GM19193 (cell line): ENCODE measurements around the gene SLC1A2.

ENCODE experiments used
- POLR2A ChIP-seq: IDR thresholded peaks from 4 replicates; pipeline ENCODE4 v1.6.1; 2011; ENCODE audit not compliant: insufficient read depth, insufficient read length; ENCODE audit errors: extremely low read depth

The SLC1A2 gene

GRCh38 chr11:35366798-35367197 lies 52.6 kb downstream of the SLC1A2 start:
- TF ChIP-seq POLR2A: no peak

DNA sequence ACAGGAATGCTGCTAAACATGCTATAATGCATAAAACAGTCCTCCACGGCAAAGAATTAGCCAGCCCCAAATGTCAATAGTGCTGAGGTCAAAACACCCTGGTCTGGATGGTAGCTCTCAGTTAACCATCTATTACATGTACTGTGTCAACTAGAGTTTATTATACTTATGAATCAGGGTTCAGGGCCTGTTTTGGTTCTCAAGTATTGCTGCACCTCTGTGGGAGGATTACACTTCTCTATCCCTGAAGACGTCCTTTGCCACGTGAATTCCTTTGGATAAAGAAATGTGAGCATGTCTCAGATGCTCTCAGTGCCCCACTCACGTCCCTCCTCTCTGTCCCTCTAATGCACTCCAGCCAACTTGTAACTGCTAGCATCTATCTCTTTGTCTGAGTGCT lies 53.4 kb downstream of the SLC1A2 start:
- no peak for TF ChIP-seq POLR2A

GRCh38 chr11:35365395-35365794 lies 54.0 kb downstream of the SLC1A2 start:
- TF ChIP-seq POLR2A: no peak

GRCh38 chr11:35363854-35364780 lies 55.2 kb downstream of the SLC1A2 start:
- no peak for TF ChIP-seq POLR2A

DNA sequence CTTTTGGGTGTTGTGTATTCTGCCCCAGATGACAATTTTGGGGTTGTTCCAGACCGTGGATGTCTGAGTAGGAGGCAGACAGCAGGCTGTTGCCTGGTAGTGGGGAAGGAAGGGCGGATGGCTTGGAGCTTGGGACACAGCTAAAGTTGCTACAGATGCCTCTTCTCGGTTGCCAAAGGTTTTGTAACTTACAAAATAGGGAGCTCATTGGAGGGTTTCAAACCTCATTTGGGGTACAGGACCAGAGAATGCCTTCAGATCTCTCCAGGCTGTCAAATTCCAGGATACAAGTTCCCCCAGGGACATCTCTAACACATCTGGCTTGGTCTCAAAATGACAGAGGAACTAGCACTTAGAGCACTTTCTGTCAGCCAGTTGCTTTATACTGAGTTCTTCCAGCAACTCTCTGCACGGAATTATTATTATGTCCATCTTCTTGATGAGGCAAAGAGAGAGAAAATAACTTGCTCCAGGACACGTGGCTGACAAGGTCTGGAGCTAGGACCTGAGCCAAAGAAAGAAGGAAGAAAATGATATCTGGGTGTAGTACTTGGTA lies 56.0 kb downstream of the SLC1A2 start:
- no peak for TF ChIP-seq POLR2A

GRCh38 chr11:35362521-35362980 lies 56.8 kb downstream of the SLC1A2 start:
- no peak for TF ChIP-seq POLR2A

- no peak for TF ChIP-seq POLR2A
These were observed 59.3 kb downstream of the SLC1A2 start for GRCh38 chr11:35360055-35360530.

DNA sequence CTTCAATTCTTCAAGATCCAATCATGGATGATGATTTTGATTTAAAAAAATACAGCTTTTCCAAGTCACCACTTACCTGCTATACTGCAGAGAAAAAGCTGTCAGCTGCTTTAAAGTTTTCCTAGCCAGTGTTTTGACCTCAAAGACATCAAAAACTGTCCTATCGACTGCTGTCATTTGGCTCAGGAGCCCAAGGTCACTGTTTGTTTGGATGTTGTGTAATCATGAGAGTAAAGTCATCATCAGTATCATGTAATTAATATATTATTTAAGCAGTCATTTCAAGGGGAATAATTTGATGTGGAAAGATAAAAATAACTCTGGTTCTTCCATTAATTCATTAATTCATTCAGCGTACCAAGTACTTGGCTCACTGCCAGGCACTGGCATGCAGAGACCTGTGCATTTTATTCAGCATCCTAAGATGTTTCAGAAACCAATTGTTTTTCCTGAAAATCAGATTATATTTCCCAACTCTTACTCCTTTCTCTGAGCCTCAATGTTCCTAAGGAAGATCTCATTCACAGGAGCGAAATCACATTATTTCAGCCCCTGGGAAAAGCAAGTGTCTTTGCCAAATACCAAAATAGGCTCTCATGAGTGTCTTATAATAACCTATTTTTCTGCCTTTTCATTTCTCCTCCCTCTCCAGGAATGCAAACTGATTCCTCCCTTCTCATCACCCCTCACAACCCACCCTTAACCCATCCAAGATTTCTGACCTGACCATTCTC lies 59.9 kb downstream of the SLC1A2 start:
- TF ChIP-seq POLR2A: no peak

GRCh38 chr11:35358391-35358790 lies 61.0 kb downstream of the SLC1A2 start:
- TF ChIP-seq POLR2A: no peak

DNA sequence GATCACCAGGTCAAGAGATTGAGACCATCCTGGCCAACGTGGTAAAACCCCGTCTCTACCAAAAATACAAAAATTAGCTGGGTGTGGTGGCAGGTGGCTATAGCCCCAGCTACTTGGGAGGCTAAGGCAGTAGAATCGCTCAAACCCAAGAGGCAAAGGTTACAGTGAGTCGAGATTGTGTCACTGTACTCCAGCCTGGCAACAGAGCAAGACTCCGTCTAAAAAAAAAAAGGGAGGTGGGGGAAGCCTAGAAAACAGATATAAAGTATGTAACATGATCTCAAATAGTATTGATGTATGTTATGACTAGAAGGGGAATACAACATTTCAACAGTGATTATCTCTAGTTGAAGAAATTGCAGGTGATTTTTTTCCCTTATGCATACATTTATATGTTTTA lies 61.4 kb downstream of the SLC1A2 start:
- TF ChIP-seq POLR2A: no peak

- no peak for TF ChIP-seq POLR2A
These were observed 64.1 kb downstream of the SLC1A2 start for GRCh38 chr11:35355102-35355749.

GRCh38 chr11:35354644-35355043 lies 64.7 kb downstream of the SLC1A2 start:
- TF ChIP-seq POLR2A: no peak

DNA sequence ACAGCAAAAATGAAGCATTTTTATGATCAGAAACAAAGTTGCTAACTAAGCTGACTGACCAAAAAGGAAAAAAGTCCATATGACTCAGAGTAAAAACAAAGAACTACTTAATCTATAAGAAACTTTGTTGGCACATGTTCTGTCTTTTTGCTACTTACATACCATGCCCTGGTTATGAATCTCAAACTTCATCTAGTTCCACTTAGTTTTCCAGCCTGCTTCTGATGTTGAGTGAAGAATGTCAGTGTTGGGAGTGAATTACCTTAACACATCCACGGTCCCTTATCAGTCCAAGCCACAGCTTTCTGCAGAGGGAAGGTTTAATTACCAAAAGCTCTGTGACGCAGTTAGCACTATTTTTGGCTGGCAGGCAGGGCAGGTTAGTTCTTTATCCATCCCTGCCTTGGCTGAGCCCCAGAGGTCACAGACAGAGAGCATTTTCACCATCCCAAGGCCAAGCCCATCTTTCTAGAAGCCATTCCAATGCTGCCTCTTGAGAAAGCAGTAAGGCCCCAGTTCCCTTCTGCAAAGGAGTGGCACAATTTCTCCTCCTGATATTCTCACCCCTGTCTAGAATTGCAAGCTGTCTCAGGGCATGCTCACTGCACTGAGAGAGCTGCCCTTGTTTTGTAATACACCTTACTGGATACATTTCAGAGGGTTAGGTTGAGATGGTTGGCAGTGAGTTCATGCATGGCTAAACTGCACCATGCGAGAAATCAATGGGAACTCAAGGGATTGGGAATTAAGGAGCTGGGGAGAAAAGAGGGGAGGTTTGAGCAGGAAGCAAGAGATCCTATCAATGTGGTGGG lies 67.1 kb downstream of the SLC1A2 start:
- no peak for TF ChIP-seq POLR2A

- TF ChIP-seq POLR2A: no peak
These were observed 69.5 kb downstream of the SLC1A2 start for GRCh38 chr11:35349897-35350296.
